H9 (cell line): Measurements from ENCODE around the gene SRGN. TPM values are rescaled to one million over a fixed set of nuclear protein-coding genes. Genes with fewer than 3 reads are reported as not detected.

Source experiments
- DNase-seq: peaks from one replicate; pipeline ENCODE4 v3.0.0-alpha.2; 2017
- H2AFZ ChIP-seq: one replicate; pipeline ENCODE4 v1.6.1; 2013; ENCODE audit warnings: mild to moderate bottlenecking, low read length, control low read depth, moderate library complexity
- H2AK5ac ChIP-seq: 2 replicates; pipeline ENCODE4 v1.6.1; 2013; ENCODE audit warnings: low read length, control low read depth, mixed read lengths; ENCODE audit not compliant: insufficient read length
- H2BK120ac ChIP-seq: one replicate; pipeline ENCODE4 v1.6.1; 2013; ENCODE audit warnings: low read depth, mild to moderate bottlenecking, low read length, control low read depth, inconsistent platforms; ENCODE audit not compliant: poor library complexity, severe bottlenecking
- H2BK12ac ChIP-seq: 2 replicates; pipeline ENCODE4 v1.6.1; 2013; ENCODE audit warnings: low read length, control low read depth, mixed read lengths, low read depth; ENCODE audit not compliant: insufficient read length
- H2BK15ac ChIP-seq: 2 replicates; pipeline ENCODE4 v1.6.1; 2013; ENCODE audit warnings: low read depth, low read length, control low read depth
- H2BK20ac ChIP-seq: one replicate; pipeline ENCODE4 v1.6.1; 2013; ENCODE audit warnings: low read depth, mild to moderate bottlenecking, low read length, control low read depth, inconsistent platforms; ENCODE audit not compliant: poor library complexity, severe bottlenecking
- H2BK5ac ChIP-seq: 2 replicates; pipeline ENCODE4 v1.6.1; 2013; ENCODE audit warnings: low read length, control low read depth, mixed read lengths; ENCODE audit not compliant: insufficient read length
- H3K14ac ChIP-seq: 2 replicates; pipeline ENCODE4 v1.6.1; 2013; ENCODE audit warnings: low read length, control low read depth; ENCODE audit not compliant: insufficient read depth
- H3K18ac ChIP-seq: 2 replicates; pipeline ENCODE4 v1.6.1; 2013; ENCODE audit warnings: low read depth, mild to moderate bottlenecking, mixed read lengths, low read length, control low read depth; ENCODE audit not compliant: insufficient read length
- H3K23ac ChIP-seq: 2 replicates; pipeline ENCODE4 v1.6.1; 2013; ENCODE audit warnings: low read length, control low read depth, mixed read lengths, low read depth; ENCODE audit not compliant: insufficient read length
- H3K23me2 ChIP-seq: 2 replicates; pipeline ENCODE4 v1.6.1; 2013; ENCODE audit warnings: low read depth, mild to moderate bottlenecking, mixed read lengths, low read length, control low read depth; ENCODE audit not compliant: insufficient read length, poor library complexity, severe bottlenecking
- H3K27ac ChIP-seq: 2 replicates; pipeline ENCODE4 v1.5.1; 2013; ENCODE audit warnings: low read length, control low read depth, mixed read lengths, low read depth; ENCODE audit not compliant: insufficient read length
- H3K27me3 ChIP-seq: 2 replicates; pipeline ENCODE4 v1.6.1; 2013; ENCODE audit warnings: low read length, control low read depth, inconsistent platforms; ENCODE audit not compliant: insufficient read depth
- H3K4ac ChIP-seq: 2 replicates; pipeline ENCODE4 v1.6.1; 2013; ENCODE audit warnings: low read depth, mild to moderate bottlenecking, control low read depth, inconsistent platforms, low read length, moderate library complexity
- H3K4me1 ChIP-seq: 2 replicates; pipeline ENCODE4 v1.6.1; 2013; ENCODE audit warnings: low read length, control low read depth, inconsistent platforms; ENCODE audit not compliant: insufficient read depth
- H3K4me2 ChIP-seq: 2 replicates; pipeline ENCODE4 v1.6.1; 2013; ENCODE audit warnings: low read length, control low read depth, mixed read lengths; ENCODE audit not compliant: insufficient read length, insufficient read depth
- H3K56ac ChIP-seq: 2 replicates; pipeline ENCODE4 v1.6.1; 2013; ENCODE audit warnings: low read depth, mild to moderate bottlenecking, mixed read lengths, low read length, control low read depth; ENCODE audit not compliant: insufficient read length
- H3K79me1 ChIP-seq: 2 replicates; pipeline ENCODE4 v1.6.1; 2013; ENCODE audit warnings: low read depth, mild to moderate bottlenecking, moderate library complexity, low read length, control low read depth, inconsistent platforms; ENCODE audit not compliant: insufficient read depth, poor library complexity, severe bottlenecking
- H3K79me2 ChIP-seq: 2 replicates; pipeline ENCODE4 v1.6.1; 2013; ENCODE audit warnings: low read length, control low read depth, inconsistent platforms; ENCODE audit not compliant: insufficient read depth
- H3K9ac ChIP-seq: 2 replicates; pipeline ENCODE4 v1.6.1; 2013; ENCODE audit warnings: low read length, control low read depth, mixed read lengths; ENCODE audit not compliant: insufficient read length; ENCODE audit errors: extremely low read depth
- H3K9me3 ChIP-seq: one replicate; pipeline ENCODE4 v1.6.1; 2013; ENCODE audit warnings: low read depth, low read length, inconsistent platforms; ENCODE audit not compliant: control insufficient read depth
- H3T11ph ChIP-seq: one replicate; pipeline ENCODE4 v1.6.1; 2013; ENCODE audit warnings: mild to moderate bottlenecking, low read length, control low read depth, inconsistent platforms
- H4K20me1 ChIP-seq: one replicate; pipeline ENCODE4 v1.6.1; 2013; ENCODE audit not compliant: control insufficient read depth, insufficient read length, insufficient read depth
- H4K5ac ChIP-seq: 2 replicates; pipeline ENCODE4 v1.6.1; 2013; ENCODE audit warnings: low read depth, mild to moderate bottlenecking, mixed read lengths, low read length, control low read depth; ENCODE audit not compliant: insufficient read length
- H4K8ac ChIP-seq: replicated peaks from 2 replicates; pipeline ENCODE4 v1.6.1; 2013; ENCODE audit warnings: low read length, control low read depth, mixed read lengths, low read depth; ENCODE audit not compliant: insufficient read length
- H4K91ac ChIP-seq: 2 replicates; pipeline ENCODE4 v1.6.1; 2013; ENCODE audit warnings: low read depth, mild to moderate bottlenecking, moderate library complexity, mixed read lengths, low read length, control low read depth; ENCODE audit not compliant: insufficient read length
- H3K27ac Mint-ChIP-seq, 3 experiments: 2 replicates in 2 of 3; 3 replicates in 1 of 3; pipeline ENCODE4 v1.8.0; 2020 to 2021; ENCODE audit warnings: mixed read lengths in 3 of 3, mild to moderate bottlenecking in 1 of 3, moderate library complexity in 1 of 3
- H3K27me3 Mint-ChIP-seq: 2 replicates; pipeline ENCODE4 v1.8.0; 2021; ENCODE audit warnings: low read depth, mild to moderate bottlenecking, moderate library complexity, mixed read lengths
- H3K36me3 Mint-ChIP-seq, 3 experiments: 2 replicates in 2 of 3; 3 replicates in 1 of 3; pipeline ENCODE4 v1.8.0; 2020 to 2021; ENCODE audit warnings: low read depth in 3 of 3, mixed read lengths in 3 of 3; ENCODE audit not compliant: insufficient read depth in 1 of 3
- H3K4me1 Mint-ChIP-seq, 2 experiments: 2 replicates each; pipeline ENCODE4 v1.8.0; 2020; ENCODE audit warnings: mixed read lengths in 2 of 2
- H3K4me3 Mint-ChIP-seq, 2 experiments: 2 replicates in 1 of 2; 3 replicates in 1 of 2; pipeline ENCODE4 v1.8.0; 2020 to 2021; ENCODE audit warnings: mild to moderate bottlenecking in 2 of 2, mixed read lengths in 2 of 2, moderate library complexity in 1 of 2
- H3K9me3 Mint-ChIP-seq, 2 experiments: 2 replicates in 1 of 2; 3 replicates in 1 of 2; pipeline ENCODE4 v1.8.0; 2020; ENCODE audit warnings: mild to moderate bottlenecking in 2 of 2, mixed read lengths in 2 of 2, moderate library complexity in 1 of 2
- CTCF ChIP-seq: fragments of 200-600 bp; sonication (generic); conservative IDR thresholded peaks from 3 replicates; pipeline ENCODE4 v1.8.0; 2021; ENCODE audit warnings: antibody characterized with exemption, mild to moderate bottlenecking
- WGBS: extraction: QIAGEN DNeasy Blood & Tissue Kit; methylation state at CpG from one replicate; pipeline ENCODE4 v1.1.7; 2013; ENCODE audit warnings: missing lambda C conversion rate, low lambda C conversion rate, mixed read lengths; ENCODE audit not compliant: insufficient read length; ENCODE audit errors: extremely low coverage; 5-methylcytosine and 5-hydroxymethylcytosine counted together
- total RNA-seq: library from RNA; stranded (reverse); gene quantifications from 2 replicates; pipeline ENCODE4 v1.2.1, GENCODE V29; 2021

SRGN gene
- total RNA-seq, 1 experiment from 2014 or later, result not detected

- no CpG with 5 or more reads among the region's 4 CpGs for WGBS
- Mint-ChIP-seq H3K36me3 (no peaks in the 10 kb centered on the region), H3K9me3 (no peaks in the 10 kb centered on the region), H3K4me1 (peaks cover 5 to 10% of the 10 kb centered on the region in 2 experiments), H3K27me3 (no peaks in the 10 kb centered on the region; the same call in 1 of the 2 replicates), H3K27ac (no peak overlapping the region), H3K4me3 (no peak overlapping the region)
- no peaks in the 10 kb centered on the region for H4K20me1 ChIP-seq
- no peak overlapping the region for H3K27ac ChIP-seq
- H3T11ph ChIP-seq, result no peak overlapping the region
- H2BK5ac ChIP-seq, result no peak overlapping the region
- H3K14ac ChIP-seq, result no peak overlapping the region
- H3K4me2 ChIP-seq, result no peak overlapping the region
- H3K23me2 ChIP-seq, result no peaks in the 10 kb centered on the region
- no peak for DNase-seq
- no peaks in the 10 kb centered on the region for H3K79me2 ChIP-seq
- no peak overlapping the region for H2BK20ac ChIP-seq
- no peak overlapping the region for H2AFZ ChIP-seq
- no peak overlapping the region for H3K18ac ChIP-seq
- H3K9ac ChIP-seq, result no peak overlapping the region
- H4K91ac ChIP-seq, result no peak overlapping the region
- H2BK120ac ChIP-seq, result no peak overlapping the region
- H3K56ac ChIP-seq, result no peak overlapping the region
- H3K23ac ChIP-seq, result no peak overlapping the region
- no peaks in the 10 kb centered on the region for H3K4me1 ChIP-seq
- H3K79me1 ChIP-seq, result no peaks in the 10 kb centered on the region
- no peak overlapping the region for H2BK12ac ChIP-seq
- no peaks in the 10 kb centered on the region for H3K9me3 ChIP-seq
- H2AK5ac ChIP-seq, result no peak overlapping the region
- H3K27me3 ChIP-seq, result no peaks in the 10 kb centered on the region
- no peak overlapping the region for H4K8ac ChIP-seq
- no peak for TF ChIP-seq CTCF
- H4K5ac ChIP-seq, result no peak overlapping the region
- no peak overlapping the region for H2BK15ac ChIP-seq
- H3K4ac ChIP-seq, result no peak overlapping the region
Observed at GRCh38 chr10:69080226-69080625, 7.7 kb upstream of the SRGN start.
